ENCODE measurements around the gene ENDOU. TPM values are rescaled to one million over a fixed set of nuclear protein-coding genes. Genes with fewer than 3 reads are reported as not detected.

Gene ENDOU
- total RNA-seq, 1 donor from 2014 or later: 0.24 TPM

DNA sequence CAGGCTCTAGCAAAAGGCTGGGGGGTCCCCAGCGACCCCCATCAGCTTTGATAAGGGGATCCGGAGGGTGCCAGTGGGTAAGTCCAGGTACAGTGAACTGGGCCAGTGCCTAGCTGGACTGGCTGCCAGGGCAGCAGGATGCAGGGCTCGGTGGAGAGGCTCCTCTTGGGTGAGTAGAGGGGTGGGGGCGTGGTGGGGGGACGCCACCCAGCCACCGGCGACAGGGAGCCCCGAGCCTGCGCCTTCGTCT, 33.2 kb upstream of the ENDOU start:
- intact Hi-C loops (cut with DNase I): no loop called here
- DNase-seq (ENCODE audit: low spot score): no peak

DNA sequence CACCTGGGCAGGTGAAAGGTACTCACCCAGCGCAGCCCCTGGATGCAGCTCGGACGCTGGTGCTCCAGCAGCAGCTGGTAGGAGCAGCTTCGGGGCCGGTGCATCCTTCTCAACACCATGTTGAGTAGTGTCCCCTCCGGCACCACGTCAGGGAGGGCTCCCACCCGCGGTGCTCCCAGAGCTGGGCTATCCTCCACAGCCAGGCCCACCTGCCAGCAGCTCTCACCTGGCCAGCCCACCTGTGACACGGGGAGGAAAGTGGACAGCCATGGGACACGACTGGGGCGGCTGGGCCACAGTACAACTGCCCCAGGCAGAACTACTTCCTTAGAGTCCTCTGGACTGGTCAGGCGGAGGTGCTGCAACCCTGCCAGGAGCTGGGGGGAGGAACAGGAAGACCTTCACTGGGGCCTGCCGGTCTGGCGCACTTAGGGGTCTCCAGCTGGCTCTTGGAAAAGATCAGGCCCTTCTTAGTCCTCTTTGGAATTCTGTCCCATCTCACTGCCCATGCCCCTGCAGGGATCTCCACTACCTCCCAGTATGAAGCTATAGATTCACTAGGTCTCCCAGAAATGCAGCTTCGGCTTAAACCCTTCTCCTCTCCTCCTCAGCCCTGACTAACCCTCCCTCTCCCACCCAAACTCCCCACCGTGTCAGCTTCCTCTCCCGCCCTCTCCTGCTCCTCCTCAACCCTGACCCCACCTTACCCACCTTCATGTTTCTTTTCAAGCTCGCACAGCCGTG, 32.7 kb upstream of the ENDOU start:
- DNase-seq (ENCODE audit: low spot score): peak; percentile 78
- intact Hi-C loops (cut with DNase I): no loop called here

DNA sequence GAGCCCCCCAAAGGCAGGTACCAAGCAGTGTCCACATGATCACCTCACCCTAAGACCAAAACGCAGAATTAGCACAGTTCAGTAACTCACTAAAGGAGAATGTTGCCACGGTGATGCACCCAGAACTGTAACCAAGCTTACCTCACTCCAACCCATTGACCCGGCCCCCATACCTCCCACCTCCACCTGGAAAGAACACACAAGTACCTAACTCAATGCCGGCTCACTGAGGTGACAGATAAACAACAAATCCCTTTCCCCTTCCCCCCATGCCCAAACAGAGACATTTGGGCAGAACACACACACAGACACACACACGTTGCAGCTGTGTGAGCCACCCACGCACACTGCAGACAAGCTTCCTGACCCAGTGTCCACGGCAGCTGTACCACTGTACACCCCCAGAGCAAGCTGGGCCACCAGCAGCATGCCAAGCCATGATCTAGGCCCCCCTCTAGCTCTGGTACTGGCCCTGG, 32.1 kb upstream of the ENDOU start:
- intact Hi-C loops (cut with DNase I): no loop called here
- no peak for DNase-seq (ENCODE audit: low spot score)

DNA sequence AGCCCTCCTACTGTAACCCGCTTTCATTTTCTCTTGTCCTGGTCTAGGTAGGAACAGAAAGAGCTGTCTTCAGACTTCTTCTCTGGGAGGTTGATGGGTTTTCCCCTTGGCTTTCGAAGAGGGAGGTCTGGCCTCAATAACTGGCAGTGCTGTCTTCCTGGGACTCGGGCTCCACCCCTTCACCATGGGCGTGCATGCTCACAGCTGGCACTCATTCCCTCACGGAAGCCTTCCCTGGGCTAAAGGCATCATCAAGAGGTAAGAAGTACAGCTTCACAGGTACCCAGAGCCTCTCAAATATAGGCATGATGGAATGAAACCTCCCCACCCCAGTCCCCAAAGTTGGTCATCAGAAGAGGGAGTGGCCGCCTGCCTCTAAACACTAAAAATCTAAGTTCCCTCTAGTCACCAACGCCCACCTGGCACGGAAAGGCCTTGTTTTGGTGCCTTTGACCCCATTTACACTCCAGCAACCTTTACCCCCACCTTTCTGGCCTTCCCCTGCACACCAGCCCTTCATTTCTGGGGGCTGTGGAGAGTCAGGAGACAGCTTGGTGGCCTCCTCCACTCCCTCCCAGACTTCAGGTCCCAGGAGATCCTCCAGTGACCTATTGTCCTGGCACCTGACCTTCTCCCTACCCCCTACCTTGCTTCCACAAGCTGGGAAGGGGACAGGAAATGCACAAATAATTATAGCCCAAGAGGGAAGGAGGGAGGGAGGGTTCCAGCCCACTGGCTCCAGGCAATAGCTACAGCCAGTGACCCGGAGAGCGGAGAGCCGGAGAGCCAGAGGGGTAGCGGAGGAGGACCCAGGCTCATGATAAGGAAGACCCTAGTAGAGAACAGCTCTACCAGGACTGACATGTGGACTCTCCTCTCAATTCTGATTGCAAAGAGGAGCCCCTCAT, 30.6 kb upstream of the ENDOU start:
- intact Hi-C loops (cut with DNase I): no loop called here
- DNase-seq (ENCODE audit: low spot score): no peak

DNA sequence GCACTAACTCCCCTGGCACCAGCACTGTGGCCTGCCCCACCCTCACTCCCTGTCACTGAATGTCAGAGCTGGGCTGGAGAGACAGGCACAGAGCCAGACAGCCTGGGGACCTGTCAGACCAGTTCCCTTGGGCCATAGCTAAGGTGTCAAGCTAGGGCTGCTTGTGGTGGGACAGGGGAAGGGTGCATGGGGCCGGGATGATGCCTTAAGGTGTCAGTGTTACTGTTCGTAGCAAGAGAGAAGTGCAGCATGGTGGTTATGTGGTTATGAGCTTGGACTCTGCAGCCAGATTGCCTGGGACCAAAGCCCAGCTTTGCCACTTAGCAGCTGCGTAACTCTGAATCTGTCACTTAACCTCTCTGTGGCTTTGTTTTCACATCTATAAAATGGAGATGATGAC, 29.6 kb upstream of the ENDOU start:
- DNase-seq (ENCODE audit: low spot score): peak; percentile 77
- intact Hi-C loops (cut with DNase I): no loop called here

DNA sequence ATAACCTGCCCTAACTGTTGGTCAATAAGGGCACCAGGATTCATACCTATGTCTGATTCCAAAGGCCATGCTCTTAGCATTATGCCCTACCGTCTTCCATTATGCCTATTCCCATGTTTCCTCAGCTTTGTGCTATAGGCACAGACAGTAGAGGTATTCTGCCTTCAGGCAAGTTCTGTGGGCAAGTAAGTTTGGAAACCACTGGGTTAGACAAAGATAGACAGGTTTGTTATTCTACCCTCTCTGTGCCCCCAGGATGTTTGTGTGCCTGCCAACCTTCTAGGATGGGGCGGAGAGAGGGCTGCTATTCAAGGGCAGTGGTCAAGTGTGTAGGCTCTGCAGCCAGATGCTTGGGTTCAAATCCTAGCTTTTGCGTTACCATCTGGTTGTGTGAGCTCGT, 28.8 kb upstream of the ENDOU start:
- intact Hi-C loops (cut with DNase I): no loop called here
- DNase-seq (ENCODE audit: low spot score): no peak

DNA sequence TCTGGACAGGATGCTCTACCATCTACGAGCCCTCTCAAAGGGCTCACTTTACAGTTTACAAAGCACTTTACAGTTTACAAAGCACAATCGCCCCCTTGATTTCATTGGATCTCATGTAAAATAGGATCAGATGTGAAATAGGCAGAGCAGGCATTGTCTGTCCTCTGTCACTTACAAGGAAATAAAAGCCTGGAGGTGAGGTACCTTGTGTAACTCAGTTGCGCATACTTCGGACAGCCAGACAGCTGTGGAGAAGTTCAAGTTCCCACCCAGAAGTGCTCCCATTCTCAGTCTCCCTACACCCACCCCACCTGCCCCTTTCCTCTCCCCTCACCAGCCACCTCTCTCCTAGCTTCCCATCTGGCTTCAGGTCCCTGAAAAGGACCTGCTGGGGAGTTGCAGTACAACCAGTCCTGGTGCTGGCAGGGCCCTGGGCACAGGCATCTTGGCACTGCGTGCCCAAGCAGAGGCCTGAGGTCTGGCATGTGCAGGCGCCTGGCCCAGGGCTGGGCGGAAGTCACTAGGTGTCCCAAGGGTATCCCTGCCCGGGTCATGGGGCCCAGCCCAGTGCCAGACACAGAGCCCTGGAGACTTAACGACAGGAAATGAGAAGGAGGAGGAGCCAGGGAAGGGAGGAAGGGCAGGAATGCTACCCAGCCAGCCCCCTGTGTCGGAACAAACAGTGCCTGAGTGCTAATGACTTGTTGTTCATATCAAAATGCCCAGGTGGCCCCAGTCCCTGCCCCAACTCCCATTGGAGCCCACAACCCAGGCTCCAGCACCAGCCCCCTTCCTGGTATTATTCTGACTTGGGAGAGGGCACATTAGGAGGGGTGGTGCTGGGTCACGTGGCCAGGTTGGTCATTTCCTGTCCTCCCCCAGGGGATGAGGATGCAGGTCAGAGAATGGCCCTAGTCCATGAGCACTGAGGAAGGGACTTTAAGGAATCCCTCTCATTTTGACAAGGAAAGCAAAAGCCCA, 28.0 kb upstream of the ENDOU start:
- intact Hi-C loops (cut with DNase I): loop anchor here (1.0 kb wide), 1 partner anchor 16 kb away; no protein-coding TSS in a partner anchor
- DNase-seq (ENCODE audit: low spot score): peak; percentile 91

DNA sequence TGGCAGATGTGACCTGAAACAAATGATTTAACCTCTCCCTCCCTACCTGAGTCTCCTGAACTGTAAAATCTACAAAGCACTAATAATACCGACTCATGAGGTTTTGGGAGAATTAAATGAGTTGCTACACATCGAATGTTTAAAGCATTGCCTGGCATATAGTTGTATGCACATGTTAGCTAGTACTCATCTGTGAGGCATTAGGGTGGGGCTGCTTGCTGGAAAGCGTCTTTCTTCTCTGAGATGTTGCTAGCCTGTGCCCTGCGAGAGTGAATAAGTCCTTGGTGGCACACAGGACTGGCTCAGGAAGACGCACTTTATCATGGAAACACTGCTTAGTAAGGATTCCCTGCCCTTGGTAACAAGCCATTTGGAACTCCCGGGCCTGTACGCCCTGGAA, 27.3 kb upstream of the ENDOU start:
- intact Hi-C loops (cut with DNase I): no loop called here
- DNase-seq (ENCODE audit: low spot score): no peak

DNA sequence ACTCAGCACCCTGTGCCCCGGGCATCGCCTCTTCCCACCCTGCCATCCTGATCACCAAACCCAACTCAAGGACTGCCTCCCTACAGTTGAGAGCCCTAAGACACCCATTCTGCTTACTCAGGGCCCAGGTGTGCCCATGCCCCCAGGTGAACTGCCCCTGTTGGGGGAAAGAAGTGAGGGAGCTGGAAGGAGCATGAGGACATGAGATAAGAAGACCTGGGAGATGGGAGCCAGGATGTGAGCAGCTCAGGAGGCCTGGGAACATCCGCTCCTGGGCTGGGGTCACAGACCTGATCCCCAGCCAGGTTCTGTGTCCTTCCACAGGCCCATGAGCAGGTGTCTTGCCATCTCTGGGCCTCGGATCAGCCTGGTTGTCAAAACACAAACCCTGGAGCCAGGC, 26.8 kb upstream of the ENDOU start:
- intact Hi-C loops (cut with DNase I): no loop called here
- DNase-seq (ENCODE audit: low spot score): no peak

DNA sequence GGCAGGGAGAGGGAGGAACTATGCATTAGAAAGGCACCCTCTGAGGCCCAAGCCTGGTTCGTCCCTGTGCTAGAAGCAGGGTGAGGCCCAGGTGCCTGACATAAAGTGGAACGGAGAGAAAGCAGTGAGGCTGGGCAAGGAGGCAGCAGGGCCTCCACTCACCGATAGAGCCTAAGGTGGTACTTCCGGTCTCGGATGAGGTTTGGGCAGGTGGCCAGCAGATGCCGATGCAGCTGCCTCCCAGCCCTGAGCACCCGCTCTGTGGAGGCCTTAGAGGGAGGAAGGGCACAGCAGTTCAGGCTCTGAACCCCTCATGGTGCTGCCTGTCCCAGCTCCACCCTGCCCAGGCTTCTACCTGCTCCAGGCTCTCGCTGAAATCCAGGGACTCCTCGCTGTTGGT, 26.3 kb upstream of the ENDOU start:
- DNase-seq (ENCODE audit: low spot score): no peak
- intact Hi-C loops (cut with DNase I): no loop called here

DNA sequence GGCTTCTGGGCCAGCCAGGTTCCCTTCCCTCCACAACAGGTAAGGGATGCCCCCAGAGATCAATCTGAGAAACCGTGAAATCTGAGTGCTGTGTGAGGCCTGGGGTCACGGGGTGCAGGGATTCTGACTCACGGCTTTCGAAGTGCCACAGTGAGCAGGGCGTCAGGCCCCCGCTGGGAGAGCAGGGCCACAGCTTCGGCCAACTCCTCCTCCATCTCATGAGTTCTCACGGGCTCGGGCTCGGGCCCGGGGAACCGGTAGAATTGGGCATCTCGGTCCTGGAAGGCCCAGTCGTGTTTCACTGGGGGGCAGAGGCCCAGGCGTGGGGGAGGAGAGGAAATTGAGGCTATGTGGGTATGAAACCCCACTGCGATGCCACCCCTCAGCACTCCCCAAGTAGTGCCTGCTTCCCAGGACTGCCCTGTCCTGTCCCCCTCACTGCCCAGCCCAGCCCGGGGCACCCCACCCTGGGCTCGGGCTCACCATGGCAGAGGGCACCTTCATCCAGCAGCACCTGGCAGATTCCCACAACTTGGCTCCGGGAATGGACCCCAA, 25.7 kb upstream of the ENDOU start:
- intact Hi-C loops (cut with DNase I): no loop called here
- no peak for DNase-seq (ENCODE audit: low spot score)

DNA sequence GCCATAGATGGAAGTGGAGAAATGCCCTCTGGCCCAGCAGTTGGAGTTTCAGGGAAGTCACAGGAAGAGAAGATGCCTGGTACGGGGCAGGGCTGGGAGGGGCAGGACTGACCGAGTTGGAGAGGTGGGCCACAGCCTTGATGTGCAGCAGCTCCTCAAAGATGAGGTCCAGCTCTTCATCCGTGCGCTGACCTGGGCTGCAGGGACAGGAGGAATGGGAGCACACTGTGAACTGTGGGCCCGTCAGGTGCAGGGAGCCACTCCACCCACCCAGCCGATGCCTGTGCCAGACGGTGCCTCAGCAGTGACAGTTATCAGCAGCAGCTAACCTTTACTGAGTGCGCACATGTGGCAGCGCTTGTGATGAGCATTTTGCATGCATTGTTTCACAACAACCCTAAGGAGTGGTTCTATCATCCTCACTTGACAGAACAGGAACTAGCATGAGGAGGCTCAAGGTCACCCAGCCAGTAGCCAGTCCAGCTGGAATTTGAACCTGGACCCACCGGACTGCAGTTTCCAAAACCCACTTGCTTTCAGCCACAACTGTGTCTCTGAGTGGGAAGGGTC, 25.0 kb upstream of the ENDOU start:
- intact Hi-C loops (cut with DNase I): no loop called here
- DNase-seq (ENCODE audit: low spot score): no peak

DNA sequence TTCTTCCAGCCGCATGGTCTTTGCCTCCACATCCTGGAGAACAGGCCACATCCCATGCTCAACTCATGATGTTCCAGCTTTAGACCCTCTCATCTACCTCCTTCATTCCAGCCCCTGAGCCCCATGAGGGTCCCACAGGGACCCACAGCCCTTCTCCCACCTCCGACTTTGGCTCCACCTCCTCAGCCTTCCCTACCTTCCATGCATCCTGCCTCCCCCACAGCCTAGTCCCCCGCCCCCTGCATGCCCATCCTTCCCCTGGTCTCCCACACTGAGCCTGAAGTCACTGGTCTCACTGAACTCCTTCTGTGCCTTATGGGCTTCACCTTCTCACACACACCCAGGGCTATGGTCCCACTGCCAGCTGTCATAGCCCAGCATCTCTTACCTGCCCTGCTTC, 23.6 kb upstream of the ENDOU start:
- DNase-seq (ENCODE audit: low spot score): no peak
- intact Hi-C loops (cut with DNase I): no loop called here

DNA sequence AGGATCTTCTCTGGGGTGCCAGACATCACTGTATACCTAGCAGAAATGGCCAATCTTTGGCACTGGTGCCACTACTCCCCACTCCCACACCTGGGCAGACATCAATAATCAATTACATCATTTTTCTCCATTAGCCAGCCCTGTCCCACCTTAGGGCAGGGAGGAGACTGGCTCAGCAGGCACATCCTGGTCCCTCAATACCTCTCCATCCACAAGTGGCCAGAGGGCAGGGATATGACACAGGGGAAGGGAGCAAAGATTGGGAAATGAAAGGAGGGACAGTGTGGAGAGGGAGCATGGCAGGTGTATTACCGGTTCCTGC, 23.2 kb upstream of the ENDOU start:
- intact Hi-C loops (cut with DNase I): no loop called here

DNA sequence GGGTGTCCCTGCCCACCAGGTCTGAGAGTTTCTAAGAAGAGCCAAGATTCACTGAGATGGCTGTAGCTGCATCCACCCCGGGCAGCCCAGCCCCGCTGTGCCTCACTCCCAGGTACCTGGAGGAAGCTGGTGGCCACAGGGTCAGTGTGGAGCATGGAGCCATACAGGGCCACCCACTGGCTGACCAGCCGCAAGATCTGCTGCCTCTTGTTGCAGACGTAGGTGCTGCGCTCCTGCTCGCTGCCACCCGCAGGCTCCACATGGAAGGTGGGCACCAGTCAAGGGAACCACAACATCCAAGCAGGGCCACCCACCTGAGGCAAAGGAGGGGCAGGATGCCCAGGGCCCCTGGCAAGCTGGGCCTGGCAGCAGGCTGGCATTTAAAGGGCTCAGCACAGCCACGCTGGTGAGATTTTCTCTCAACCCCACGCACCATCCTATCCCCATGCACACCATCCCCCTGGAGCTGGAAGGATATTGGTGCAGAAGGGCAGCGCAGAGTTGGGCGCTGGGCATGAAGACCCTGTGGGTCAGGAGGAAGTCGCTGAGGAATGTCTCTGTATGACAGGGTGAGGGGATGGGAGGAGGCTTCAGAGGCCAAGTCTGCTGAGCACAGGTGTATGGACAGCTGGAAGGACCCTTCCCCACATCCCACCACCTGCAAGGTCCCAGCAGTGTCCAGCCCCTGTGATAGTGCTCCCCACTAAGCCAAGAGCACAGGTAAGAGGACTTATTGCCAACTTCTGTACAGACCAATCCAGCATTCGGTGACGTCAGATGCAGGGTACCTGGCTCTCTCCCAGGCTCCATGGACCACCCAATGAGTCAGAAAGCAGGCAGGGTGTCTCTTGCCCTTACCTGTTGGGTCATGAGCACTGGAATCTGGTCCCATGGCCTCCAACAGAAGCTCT, 22.6 kb upstream of the ENDOU start:
- intact Hi-C loops (cut with DNase I): no loop called here
- DNase-seq (ENCODE audit: low spot score): no peak

More for the DNA sequence above, 23.2 kb upstream of the ENDOU start:
- DNase-seq (ENCODE audit: low spot score): no peak

DNA sequence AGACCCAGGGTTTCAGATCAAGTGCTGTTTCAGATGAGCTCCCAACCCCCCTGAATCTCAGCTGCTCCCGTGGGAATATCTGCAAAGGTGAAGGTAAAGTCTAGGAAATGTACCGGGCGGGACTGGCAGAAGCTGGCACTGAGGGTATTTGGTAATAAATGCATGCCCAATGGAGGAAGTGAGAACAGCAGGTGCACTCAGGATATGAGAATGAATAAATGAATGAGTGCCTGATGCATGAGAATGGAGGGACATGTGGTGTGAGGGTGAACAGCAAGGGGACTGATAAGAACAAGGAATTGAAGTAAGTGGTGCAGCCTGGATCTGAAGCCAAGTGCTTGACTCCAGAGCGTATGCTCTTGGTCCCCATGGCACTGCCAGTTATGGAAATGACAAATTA, 21.8 kb upstream of the ENDOU start:
- DNase-seq (ENCODE audit: low spot score): no peak
- intact Hi-C loops (cut with DNase I): no loop called here

DNA sequence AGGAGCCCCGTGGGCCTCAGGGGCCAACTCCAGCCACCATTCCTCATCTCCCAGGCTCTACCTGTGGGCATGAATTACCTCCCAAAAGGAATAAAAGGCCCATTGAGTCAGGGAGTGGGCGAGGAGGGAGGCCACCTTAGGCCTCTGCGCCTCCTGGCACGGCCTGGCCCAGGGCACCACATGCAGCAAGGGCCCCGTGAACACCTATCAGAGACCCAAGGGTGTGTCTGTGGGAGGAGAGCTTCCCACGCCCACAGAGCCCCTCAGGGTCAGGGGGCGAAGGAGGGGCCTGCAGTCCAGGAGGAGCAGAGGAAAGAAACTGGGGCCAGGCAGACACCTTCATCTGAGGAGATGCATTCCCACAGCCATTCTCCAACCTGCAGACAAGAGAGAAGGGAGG, 21.2 kb upstream of the ENDOU start:
- intact Hi-C loops (cut with DNase I): no loop called here
- DNase-seq (ENCODE audit: low spot score): no peak

DNA sequence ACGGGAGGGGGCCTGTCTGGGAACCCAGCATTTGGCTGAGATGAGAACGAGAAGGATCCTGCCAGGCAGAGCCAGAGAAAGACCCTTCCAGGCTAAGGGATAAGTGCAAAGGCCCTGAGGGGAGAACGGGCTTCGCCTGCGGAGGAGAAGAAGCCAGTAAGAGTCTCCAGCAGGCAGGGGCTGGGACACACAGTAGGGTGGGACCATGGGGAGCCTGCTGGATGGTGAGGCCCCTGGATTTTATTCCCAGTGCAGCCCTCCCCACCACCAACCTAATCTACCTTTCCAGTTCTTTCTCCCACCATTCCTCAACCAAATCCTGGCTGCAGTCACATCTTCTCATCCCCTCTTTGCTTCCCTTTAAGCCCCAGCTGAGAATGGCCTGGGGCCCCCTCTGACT, 20.8 kb upstream of the ENDOU start:
- DNase-seq (ENCODE audit: low spot score): no peak
- intact Hi-C loops (cut with DNase I): no loop called here

Measured in cardiac septum (tissue), 1 donor.